ENCODE results near the gene CHCHD3. TPM values are rescaled to one million over a fixed set of nuclear protein-coding genes. Genes with fewer than 3 reads are reported as not detected.
"Not testable (repeated sequence)": the region's sequence is repeated elsewhere in the genome, so short reads cannot be mapped to it uniquely, and the experiment has no call there.

Gene CHCHD3
- total RNA-seq, 1 donor from 2014 or later: 107 TPM

DNA sequence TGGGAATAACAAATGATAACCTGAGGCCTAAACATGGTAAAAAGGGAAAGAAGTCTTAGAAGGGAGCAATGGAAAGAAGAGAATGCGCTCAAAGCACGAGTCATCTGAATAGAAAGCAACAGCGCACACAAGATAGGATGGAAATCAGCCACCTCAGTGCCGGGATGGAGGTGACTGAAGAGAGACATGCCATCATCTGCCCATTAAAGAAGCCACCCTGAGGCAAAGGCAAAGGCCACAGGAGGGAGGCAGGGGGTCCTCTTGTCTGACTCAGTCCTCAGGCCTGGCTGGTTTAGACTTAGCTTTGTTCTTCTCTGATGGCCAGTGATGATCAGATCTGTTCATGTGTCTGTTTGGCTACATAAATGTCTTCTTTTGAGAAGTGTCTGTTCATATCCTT is 180.6 kb downstream of the CHCHD3 start:
- Mint-ChIP-seq H3K4me1 (peaks cover 9% of the 10 kb centered on the region), H3K36me3 (ENCODE audit: low read depth) (peaks cover 21% of the 10 kb centered on the region), H3K27me3 (ENCODE audit: low read depth) (no peaks in the 10 kb centered on the region), H3K9me3 (peaks cover 3% of the 10 kb centered on the region), H3K27ac (ENCODE audit: unreplicated experiment) (peak overlapping the region; percentile 32), H3K4me3 (no peak overlapping the region)
- TF ChIP-seq, protein P1, sequence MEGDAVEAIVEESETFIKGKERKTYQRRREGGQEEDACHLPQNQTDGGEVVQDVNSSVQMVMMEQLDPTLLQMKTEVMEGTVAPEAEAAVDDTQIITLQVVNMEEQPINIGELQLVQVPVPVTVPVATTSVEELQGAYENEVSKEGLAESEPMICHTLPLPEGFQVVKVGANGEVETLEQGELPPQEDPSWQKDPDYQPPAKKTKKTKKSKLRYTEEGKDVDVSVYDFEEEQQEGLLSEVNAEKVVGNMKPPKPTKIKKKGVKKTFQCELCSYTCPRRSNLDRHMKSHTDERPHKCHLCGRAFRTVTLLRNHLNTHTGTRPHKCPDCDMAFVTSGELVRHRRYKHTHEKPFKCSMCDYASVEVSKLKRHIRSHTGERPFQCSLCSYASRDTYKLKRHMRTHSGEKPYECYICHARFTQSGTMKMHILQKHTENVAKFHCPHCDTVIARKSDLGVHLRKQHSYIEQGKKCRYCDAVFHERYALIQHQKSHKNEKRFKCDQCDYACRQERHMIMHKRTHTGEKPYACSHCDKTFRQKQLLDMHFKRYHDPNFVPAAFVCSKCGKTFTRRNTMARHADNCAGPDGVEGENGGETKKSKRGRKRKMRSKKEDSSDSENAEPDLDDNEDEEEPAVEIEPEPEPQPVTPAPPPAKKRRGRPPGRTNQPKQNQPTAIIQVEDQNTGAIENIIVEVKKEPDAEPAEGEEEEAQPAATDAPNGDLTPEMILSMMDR (conservative IDR thresholded peaks at IDR 0.05): no peak
- DNase-seq (ENCODE audit: low read depth, low spot score): no peak

DNA sequence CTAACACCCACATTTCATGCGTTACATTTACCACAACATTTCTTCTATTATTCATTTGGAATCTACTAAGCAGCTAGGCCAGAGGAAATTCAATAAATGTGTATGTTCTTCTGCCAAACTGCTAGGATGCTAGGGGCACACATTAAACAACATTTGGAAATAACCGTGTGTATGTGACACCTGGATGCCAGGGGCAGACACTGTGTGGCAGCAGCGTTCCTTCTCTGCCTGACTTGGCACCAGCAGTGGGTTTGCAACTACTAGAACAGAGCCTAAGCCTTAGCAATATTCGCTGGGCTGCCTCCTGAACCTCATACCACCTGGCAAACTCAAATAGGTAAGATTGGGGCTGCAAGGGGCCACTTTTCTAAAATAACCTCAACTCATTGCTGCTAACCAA is 182.1 kb downstream of the CHCHD3 start:
- Mint-ChIP-seq H3K9me3 (peaks cover 3% of the 10 kb centered on the region), H3K36me3 (ENCODE audit: low read depth) (peaks cover 26% of the 10 kb centered on the region), H3K27ac (ENCODE audit: unreplicated experiment) (no peak overlapping the region), H3K27me3 (ENCODE audit: low read depth) (no peaks in the 10 kb centered on the region), H3K4me3 (no peak overlapping the region), H3K4me1 (peaks cover 8% of the 10 kb centered on the region)
- TF ChIP-seq, protein P1 (conservative IDR thresholded peaks at IDR 0.05): no peak
- DNase-seq (ENCODE audit: low read depth, low spot score): no peak

DNA sequence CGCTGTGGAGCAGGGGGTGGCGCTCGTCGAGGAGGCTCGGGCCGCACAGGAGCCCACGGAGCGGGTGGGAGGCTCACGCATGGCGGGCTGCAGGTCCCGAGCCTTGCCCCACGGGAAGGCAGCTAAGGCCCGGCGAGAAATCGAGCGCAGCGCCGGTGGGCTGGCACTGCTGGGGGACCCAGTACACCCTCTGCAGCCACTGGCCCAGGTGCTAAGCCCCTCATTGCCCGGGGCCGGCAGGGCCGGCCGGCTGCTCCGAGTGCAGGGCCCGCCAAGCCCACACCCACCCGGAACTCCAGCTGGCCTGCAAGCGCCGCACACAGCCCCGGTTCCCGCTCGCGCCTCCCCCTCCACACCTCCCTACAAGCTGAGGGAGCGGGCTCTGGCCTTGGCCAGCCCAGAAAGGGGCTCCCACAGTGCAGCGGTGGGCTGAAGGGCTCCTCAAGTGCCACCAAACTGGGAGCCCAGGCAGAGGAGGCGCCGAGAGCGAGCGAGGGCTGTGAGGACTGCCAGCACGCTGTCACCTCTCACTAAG is 183.2 kb downstream of the CHCHD3 start:
- not testable (repeated sequence) for H3K27ac Mint-ChIP-seq (ENCODE audit: unreplicated experiment); H3K27me3 Mint-ChIP-seq (ENCODE audit: low read depth); H3K4me1 Mint-ChIP-seq; DNase-seq (ENCODE audit: low read depth, low spot score); H3K4me3 Mint-ChIP-seq; H3K9me3 Mint-ChIP-seq
- H3K36me3 Mint-ChIP-seq (ENCODE audit: low read depth): peaks cover 30% of the 10 kb centered on the region

DNA sequence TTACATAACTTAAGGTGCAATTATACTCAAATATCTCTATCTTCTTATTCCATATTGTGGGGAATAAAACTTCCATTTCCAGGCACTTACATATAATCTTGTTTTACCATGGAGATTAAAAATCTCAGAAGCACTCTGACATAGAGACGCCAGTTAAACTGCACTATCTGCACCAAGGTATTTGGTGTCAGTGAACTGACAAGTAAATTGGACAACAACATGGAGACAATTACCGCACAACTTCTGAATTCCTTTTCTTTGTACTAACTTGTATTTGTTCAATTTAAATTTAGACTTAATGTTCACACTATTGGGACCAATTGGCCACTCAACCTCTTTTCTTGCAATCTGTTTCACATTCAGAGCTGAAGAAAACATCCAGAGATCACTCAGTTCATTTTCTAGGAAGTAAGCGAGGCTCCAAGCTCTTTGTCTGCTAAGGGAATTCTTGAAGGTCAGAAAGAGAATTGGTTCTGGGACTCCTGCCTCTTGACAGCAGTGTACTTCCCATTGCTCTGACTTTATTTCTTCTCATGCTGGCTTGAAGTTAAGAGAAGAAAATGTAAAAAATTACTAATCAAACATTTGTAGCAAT is 184.7 kb downstream of the CHCHD3 start:
- H3K27ac Mint-ChIP-seq (ENCODE audit: unreplicated experiment): peak overlapping the region; percentile 64

DNA sequence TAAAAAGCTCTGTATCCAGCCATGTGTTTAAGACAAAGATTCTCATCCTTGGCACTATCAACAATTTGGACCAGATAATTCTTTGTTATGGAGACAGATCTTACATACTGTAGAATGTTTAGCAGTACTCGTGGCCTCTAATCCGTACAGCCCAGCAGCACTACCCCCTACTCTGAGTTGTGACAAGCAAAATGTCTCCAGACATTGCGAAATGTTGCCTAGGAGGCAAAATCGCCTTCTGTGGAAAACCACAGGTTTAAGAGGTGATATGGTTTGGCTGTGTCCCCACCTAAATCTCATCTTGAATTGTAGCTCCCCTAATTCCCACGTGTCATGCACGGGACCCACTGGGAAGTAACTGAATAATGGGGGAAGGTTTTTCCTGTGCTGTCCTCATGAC is 186.7 kb downstream of the CHCHD3 start:
- peaks cover 39% of the 10 kb centered on the region for H3K36me3 Mint-ChIP-seq (ENCODE audit: low read depth)

More for the DNA sequence above, 184.7 kb downstream of the CHCHD3 start:
- H3K4me1 Mint-ChIP-seq: peaks cover 8% of the 10 kb centered on the region
- H3K36me3 Mint-ChIP-seq (ENCODE audit: low read depth): peaks cover 32% of the 10 kb centered on the region
- TF ChIP-seq, protein P1 (conservative IDR thresholded peaks at IDR 0.05): no peak
- DNase-seq (ENCODE audit: low read depth, low spot score): no peak
- H3K4me3 Mint-ChIP-seq: no peak overlapping the region
- H3K27me3 Mint-ChIP-seq (ENCODE audit: low read depth): no peaks in the 10 kb centered on the region
- peaks cover 9% of the 10 kb centered on the region for H3K9me3 Mint-ChIP-seq

DNA sequence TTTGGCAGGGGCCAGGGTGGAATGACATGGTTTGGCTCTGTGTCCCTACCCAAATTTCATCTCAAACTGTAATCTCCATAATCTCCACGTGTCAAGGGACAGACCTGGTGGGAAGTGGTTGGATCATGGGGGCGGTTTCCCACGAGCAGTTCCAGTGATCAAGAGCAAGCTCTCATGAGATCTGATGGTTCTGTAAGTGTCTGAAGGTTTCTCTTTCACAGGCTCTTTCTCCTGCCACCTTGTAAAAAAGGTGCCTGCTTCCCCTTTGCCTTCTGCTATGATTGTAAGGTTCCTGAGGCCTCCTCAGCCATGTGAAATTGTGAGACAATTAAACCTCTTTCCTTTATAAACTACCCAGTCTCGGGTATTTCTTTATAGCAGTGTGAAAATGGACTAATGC is 188.3 kb downstream of the CHCHD3 start:
- no peaks in the 10 kb centered on the region for H3K27me3 Mint-ChIP-seq (ENCODE audit: low read depth)
- peaks cover 41% of the 10 kb centered on the region for H3K36me3 Mint-ChIP-seq (ENCODE audit: low read depth)
- no peak overlapping the region for H3K4me3 Mint-ChIP-seq
- DNase-seq (ENCODE audit: low read depth, low spot score): no peak
- TF ChIP-seq, protein P1 (conservative IDR thresholded peaks at IDR 0.05): no peak
- no peaks in the 10 kb centered on the region for H3K4me1 Mint-ChIP-seq
- H3K9me3 Mint-ChIP-seq: peaks cover 10% of the 10 kb centered on the region
- H3K27ac Mint-ChIP-seq (ENCODE audit: unreplicated experiment): no peak overlapping the region

More for the DNA sequence above, 186.7 kb downstream of the CHCHD3 start:
- Mint-ChIP-seq H3K4me1 (no peaks in the 10 kb centered on the region), H3K4me3 (no peak overlapping the region), H3K27me3 (ENCODE audit: low read depth) (no peaks in the 10 kb centered on the region), H3K27ac (ENCODE audit: unreplicated experiment) (no peak overlapping the region), H3K9me3 (peaks cover 10% of the 10 kb centered on the region)
- TF ChIP-seq, protein P1 (conservative IDR thresholded peaks at IDR 0.05): no peak
- no peak for DNase-seq (ENCODE audit: low read depth, low spot score)

DNA sequence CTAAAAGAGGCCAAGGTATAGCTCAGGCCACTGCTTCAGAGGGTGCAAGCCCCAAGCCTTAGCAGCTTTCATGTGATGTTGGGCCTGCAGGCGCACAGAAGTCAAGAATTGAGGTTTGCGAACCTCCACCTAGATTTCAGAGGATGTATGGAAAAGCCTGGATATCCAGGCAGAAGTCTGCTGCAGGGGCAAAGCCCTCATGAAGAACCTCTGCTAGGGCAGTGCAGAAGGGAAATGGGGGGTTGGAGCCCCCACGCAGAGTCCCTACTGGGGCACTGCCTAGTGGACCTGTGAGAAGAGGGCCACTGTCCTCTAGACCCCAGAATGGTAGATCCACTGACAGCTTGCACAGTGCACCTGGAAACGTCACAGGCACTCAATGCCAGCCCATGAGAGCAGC is 189.1 kb downstream of the CHCHD3 start:
- not testable (repeated sequence) for H3K4me1 Mint-ChIP-seq; DNase-seq (ENCODE audit: low read depth, low spot score); H3K4me3 Mint-ChIP-seq; H3K27me3 Mint-ChIP-seq (ENCODE audit: low read depth); H3K27ac Mint-ChIP-seq (ENCODE audit: unreplicated experiment); H3K9me3 Mint-ChIP-seq
- H3K36me3 Mint-ChIP-seq (ENCODE audit: low read depth): peaks cover 36% of the 10 kb centered on the region

Measured in neural crest cell (in vitro differentiated cells).